HFF-Myc (cell line): ENCODE data around the gene HES4.

Source experiments
- DNase-seq: peaks from one replicate; pipeline ENCODE4 v3.0.0-alpha.2; 2011; ENCODE audit warnings: low read depth; ENCODE audit errors: extremely low read depth
- H3K4me3 ChIP-seq: replicated peaks from 2 replicates; pipeline ENCODE4 v1.5.1; 2011; ENCODE audit warnings: low read depth, mild to moderate bottlenecking, control low read depth, low read length
- TF ChIP-seq, protein P1 (sequence below): IDR thresholded peaks from 2 replicates; pipeline ENCODE4 v1.5.1; 2012; ENCODE audit warnings: mild to moderate bottlenecking, low read depth, low read length, control low read depth; ENCODE audit errors: missing control alignments

Gene HES4

DNA sequence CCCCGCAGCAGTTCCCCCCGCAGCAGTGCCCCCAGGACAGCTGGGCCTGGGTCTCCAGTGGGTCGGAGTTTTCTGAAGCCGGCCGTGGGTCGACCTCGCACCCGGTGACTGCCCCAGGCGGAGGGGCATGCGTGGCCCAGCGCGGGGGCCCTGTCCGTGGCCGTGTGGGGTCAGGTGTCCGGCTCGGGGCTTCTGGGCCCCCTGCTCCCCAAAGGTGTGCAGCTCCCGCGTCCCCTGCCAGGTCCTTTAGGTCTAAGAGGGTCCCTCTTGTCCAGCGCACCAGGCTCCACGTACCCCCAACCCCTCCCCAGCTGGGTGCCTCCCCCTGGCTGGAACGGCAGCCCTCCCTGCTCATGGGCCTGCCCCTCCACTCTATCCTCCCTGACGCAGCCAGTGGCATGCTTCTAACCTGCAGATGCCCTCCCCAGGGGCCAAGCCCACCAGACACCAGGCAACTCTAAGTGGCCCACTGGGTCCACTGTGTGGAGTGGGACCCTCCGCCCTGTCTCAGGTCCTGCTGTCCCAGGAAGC is 5.9 kb upstream of the HES4 start:
- no peak overlapping the region for H3K4me3 ChIP-seq
- no peak for DNase-seq
- TF ChIP-seq, protein P1, sequence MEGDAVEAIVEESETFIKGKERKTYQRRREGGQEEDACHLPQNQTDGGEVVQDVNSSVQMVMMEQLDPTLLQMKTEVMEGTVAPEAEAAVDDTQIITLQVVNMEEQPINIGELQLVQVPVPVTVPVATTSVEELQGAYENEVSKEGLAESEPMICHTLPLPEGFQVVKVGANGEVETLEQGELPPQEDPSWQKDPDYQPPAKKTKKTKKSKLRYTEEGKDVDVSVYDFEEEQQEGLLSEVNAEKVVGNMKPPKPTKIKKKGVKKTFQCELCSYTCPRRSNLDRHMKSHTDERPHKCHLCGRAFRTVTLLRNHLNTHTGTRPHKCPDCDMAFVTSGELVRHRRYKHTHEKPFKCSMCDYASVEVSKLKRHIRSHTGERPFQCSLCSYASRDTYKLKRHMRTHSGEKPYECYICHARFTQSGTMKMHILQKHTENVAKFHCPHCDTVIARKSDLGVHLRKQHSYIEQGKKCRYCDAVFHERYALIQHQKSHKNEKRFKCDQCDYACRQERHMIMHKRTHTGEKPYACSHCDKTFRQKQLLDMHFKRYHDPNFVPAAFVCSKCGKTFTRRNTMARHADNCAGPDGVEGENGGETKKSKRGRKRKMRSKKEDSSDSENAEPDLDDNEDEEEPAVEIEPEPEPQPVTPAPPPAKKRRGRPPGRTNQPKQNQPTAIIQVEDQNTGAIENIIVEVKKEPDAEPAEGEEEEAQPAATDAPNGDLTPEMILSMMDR = no peak

DNA sequence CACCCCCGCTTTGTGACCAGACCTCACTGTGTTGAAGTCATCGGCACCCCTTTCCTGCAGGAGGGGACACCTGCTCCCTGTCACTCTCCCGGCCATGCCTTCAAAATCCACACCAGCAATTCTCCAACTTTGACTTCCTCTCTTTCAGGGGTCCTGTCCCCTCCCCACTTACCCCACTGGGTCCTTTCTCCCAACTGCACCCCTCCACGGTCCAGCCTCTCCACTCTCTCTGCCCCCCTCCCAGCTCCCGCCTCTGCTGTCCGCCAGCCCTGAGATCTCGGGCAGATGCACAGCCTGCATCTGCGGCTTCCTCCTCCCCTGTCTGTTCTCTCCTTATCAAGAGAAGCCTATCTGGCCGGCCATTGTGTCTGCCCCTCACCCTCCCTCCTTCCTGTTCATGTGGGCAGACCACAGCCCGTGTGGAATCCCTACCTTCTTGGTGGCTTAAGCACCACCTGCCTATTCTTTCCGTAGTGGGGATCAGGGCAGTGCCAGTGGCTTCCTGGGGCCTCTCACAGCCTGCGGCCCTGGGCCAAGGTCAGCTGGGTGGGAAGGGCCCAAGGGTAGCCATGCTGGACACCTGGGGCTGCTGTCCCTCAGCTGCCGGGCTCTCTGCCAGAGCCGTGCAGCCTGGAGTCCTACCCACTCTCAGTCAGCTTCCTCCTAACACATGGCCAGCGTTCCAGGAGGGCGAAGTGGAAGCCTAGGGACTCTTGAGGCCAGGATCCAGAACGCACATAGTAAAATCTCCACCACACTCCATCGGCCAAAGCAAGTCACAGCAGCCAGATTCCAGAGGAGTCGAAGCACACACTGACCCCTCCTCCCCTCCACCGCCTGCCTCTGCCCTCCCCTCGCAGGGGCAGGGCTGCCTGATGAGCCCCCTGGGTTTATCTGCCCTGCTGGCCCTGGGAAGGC is 5.1 kb upstream of the HES4 start:
- H3K4me3 ChIP-seq = no peak overlapping the region
- DNase-seq = no peak

DNA sequence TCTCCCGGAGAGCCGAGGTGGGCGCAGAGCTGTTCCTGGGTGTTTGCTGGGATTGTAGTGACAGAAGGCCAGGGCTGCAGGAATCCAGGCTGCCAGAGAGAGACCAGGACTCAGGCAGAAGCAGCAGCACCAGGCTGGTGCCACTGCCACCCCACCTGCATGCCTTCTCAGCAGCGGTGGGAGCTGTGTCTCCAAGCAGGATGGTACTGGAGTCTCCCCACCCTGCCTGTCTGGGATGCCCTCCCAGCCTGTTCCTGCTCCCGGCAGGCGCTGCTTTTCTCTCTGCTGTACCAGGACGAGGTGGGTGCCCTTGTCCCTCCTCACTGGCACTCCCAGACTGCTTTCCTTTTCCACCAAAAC is 4.5 kb upstream of the HES4 start:
- DNase-seq = no peak
- no peak overlapping the region for H3K4me3 ChIP-seq
- TF ChIP-seq, protein P1 = no peak

More for the DNA sequence above, 5.1 kb upstream of the HES4 start:
- TF ChIP-seq, protein P1 = no peak

DNA sequence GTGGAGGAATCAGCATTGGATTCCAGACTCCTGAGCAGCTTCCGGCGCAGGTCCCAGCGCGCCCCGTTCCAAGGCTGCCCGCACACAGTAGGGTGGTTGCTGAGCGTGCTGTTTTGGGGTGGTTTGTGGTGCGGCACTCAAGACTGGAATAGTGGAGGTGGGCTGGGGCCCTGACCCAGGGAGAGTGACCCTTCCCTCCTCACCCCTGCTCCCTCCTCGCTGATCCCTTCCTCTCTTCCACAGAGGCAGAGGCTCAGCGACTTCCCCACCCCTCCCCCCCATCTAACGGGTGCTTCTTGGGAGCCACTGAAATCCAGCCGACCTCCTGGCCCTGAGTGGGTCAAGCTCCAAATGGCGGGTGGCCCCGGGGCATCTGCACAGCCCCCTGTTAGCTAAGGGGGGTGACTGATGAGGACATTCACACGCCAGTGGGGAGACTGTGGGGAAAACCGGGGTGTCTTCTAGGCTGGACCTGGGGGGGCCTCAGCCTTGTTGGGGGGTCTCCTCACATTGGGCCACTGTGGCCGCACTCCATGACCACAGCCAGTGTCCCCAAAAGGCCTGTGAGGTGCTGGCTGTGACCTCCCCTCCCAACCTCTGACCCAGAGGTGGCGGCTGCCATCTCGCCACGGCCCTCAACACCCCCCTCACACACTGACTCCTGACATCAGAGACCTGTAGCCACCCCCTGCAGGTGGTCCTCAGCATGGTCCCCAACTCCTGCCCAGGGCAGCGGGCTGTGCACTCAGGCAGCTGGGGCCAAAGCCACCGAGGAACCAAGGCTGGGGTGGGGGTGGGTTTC is 3.9 kb upstream of the HES4 start:
- no peak overlapping the region for H3K4me3 ChIP-seq
- no peak for DNase-seq
- TF ChIP-seq, protein P1 = no peak

DNA sequence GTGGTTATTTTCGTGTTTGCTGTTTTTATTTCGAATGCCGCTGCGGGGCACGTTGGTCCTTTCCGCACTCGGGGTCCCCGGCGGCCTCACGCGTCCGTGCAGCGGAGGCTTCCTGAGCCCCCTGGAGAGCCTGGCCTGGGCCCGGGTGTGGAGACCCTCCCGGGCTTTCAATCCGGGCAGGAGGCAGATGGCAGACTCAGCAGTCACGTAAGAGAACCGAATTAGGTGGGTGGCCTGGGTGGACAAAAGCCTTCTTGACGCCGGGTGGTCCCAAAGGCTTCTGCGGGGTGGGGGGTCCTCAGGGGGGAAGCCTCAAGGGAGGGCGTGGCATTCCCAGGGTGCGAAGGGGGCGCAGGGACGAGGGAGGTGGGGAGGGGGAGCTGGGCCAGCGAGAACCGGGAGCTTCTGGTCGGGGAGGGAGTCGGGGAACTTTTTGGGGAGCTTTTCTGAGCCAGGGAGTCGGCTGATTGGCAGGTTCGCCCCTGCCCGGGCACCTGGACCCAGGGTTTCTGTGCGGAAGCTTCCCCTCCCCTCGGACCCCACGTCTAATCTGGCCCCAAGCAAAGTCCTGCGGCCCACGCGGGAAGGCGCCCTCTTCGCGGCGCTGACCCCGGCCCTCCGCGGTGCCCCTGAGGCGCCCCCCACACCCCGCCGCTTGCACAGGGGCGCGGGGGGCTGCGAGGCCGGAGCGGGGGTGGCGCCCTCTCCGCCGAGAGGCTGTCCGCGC is 1.3 kb upstream of the HES4 start:
- peak overlapping the region; percentile 54 for H3K4me3 ChIP-seq
- TF ChIP-seq, protein P1 = no peak
- DNase-seq = no peak

DNA sequence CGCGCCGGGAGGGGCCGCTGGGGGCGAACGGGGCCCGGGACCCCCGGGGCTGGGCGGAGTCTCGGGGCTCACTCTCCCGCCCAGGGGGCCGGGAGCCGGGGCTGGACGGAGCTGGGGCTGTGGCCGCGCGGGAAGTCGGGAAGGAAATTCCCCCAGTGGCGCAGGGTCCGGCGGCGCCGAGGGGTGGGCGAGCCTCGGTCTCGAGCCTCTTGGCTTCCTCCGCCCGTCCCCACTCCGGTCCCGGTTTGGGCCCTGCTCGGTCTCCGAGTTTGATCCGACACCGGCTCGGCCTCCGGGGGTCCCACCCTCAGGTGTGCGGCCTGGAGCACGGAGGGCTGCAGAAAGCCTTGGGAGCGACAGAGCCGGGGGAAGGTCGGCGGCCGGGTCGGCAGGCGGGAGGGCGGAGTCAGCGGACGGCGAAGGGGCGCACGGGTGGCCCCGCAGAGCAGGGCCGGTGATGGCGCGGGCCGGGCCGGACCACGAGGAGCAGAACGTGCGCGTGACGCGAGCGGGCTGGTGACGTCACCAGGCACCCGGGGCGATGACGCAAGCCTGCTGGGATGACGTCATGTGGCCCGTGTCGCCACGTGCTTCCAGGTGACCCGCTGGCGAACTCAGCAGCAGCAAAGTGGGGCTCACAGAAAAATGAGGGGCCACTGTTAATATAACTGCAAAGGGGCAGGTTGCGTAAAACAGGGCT is 610 bp upstream of the HES4 start:
- peak overlapping the region; percentile 54 for H3K4me3 ChIP-seq
- no peak for DNase-seq
- TF ChIP-seq, protein P1 = no peak
